HG03571 (cell line): ENCODE data around the gene ANGPTL2.

Experiments used
- ATAC-seq: cut with Tn5 transposase; IDR thresholded peaks from one replicate; pipeline ENCODE4 v1.9.1; 2021; ENCODE audit not compliant: unreplicated experiment

The ANGPTL2 gene

DNA sequence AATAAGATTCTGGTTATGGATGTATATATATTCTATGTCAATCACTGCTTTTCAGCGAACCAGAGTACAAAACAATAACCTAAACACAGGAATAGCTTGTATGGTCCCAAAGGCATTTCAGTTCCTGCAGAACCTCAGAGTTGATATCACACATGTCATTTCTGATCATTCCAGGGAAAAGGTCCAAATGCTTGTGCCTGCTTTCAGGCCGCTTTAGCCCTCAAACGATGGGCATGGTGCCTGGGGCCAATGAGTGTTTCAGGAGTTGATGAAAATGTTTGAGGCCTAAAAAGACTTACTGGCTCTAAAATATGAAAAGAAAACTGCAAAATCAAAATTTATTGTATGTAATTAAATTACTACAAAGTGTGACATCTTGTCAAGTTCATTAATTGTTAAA lies 22.8 kb downstream of the ANGPTL2 start:
- no peak for ATAC-seq

DNA sequence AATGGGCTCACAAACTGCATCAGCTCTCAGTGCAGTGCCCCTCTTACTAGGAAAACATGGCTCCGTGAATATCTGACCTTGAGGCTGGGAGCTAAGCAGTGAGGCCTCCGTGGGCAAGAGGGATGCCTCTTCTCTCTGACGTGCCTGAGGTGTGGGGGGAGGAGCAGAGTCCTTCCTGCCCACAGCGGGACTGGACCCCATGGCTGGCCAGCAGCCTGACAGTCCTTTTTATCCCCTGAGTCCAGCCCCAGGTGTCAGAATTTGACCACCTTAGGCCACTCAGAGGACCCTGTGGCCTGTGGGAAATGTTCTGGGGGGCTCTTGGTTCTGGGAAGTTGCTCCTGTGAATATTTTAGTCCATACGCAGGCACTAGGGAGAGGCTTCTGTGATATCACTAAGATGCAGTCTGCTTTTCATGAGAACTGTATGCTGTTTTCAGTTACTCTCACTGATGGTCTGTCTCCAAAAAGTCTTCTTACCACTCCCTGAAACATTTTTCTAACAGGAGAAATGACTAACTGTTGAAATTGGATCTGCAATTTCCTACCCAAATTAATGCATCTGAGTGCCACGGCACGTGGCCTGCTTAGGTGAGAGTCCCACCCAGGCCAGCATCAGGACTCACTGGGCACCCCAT lies 23.4 kb downstream of the ANGPTL2 start:
- ATAC-seq: no peak

DNA sequence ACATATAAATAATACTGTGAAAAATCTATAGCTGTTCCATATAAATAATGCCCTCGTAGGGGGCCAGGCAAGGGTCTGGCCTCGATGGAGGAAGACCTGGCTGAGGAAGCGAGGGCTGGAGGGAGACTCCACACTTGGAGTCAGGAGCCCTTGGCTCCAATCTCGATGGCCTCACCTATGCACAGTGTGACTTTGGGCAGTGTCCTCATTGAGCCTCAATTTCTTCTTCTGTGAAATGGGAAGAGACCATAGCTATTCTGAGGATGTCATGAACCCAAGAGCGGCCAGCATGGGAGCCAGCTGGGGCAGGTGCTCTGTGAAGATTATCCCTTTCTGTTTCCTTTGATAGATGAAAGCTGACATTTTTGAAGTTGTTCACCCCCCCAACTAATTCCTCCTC lies 24.8 kb downstream of the ANGPTL2 start:
- no peak for ATAC-seq

DNA sequence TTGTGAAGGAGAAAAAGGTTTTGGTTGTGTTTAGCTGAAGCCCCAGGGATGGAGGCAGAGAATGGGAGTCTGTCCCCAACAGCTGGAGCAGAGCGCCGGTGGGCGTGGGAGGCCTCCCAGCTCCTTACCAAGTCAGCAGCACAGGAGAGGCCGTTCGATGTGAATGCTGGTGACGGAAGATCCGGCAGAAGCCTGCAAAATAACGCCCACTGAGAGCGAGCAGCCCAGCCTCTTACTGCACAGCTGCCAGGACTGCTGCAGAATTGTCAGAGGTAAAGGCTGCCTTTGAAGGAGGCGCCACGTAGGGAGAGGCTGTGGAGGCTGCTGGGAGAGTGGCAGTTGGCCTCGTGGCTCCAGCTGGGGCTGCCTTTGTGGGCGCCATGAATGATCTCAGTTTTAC lies 26.2 kb downstream of the ANGPTL2 start:
- ATAC-seq: no peak

DNA sequence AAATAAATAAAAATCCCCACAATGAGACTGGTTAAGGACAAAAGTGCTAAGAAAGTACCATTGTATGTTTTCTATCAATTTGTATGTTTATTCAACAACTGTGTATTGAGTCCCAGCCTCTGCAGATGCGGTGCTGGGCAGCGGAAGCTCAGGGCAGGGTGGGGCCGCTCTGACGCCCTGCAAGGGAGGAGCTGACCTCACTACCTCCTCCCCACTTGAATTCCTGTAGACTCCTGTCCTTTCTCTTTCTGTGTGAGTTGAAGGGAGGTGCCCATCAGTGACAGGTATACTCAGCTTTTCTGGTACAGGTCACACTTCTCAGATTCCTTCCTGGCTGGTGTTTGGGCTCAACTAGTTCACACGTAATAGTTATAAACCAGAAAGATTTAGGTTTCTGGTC lies 27.0 kb downstream of the ANGPTL2 start:
- ATAC-seq: no peak

DNA sequence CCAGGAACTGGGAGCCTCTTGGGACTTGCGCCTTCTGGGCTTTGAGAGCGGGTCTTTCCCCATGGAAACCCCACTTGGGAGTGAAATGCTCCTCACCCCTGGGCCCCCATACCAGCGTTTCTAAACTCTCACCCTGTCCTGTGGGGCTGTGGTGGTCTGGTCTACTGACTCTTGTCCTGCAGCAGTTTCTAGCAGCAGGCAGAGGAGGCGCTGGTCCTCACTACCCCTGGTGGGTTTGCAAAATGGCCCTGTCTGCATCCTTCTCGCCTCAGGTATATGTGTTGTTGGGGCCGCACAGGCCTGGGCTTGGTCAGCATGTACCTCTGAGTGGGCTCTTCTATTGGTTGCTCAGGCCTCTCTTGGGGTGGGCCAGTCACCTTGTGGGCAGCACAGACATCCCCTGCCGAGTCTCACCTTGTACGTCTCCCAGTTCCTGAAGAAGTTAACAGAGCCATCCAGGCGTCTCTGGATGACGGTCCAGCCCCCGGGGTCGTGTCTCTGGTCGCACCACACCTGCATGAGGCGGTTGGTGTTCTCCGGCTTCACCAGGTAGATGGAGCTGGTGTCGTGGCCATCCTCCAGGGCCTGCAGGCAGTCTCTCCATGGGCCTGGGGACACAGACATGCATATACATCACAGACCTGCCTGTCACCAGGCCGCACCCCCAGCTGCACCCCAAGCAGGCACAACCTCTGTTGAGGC lies 29.0 kb downstream of the ANGPTL2 start:
- ATAC-seq: no peak

DNA sequence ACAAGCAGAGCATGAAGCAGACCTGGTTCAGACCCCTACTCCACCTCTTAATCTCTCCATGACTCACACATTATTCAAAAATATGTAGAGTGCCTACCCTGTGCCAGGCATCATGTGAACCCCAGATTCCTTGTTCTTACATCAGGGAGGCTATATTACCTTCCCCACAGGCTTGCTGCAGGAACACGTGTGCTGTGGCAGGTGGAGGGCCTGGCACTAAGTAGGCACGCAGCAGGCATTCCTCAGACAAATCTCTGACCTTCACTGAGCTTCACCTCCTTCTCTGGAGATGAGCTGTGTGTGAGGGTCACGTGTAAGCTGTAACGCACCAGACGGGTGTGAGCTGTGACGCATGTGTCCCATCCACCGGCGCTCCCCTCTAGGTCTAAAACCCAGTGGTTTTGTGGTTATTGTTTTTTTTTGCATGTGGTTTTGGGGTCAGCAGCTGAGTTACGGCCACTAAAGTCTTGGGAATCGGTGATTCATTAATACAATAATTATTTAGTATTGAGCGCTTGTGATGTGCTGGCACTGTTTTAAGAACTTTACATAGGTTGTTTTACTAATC lies 30.3 kb downstream of the ANGPTL2 start:
- no peak for ATAC-seq

DNA sequence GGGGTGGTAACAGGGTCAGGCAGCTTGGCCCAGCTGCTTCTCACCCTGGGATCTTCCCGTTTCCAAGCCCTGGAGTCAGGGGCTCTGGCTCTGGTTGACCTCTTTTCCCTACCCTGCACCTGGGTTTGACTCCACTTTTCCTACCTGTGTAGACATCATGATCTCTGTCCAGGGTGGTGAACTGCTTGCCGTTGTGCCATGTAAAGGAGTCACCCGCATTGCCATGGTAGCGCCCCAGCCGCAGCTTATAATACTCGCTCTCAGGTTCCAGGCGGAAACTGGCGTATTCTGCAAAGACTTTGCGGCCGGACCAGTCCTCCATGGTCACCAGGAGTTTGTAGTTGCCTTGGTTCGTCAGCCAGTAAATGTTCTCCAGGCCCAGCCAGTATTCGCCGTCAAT lies 30.9 kb downstream of the ANGPTL2 start:
- ATAC-seq: no peak

DNA sequence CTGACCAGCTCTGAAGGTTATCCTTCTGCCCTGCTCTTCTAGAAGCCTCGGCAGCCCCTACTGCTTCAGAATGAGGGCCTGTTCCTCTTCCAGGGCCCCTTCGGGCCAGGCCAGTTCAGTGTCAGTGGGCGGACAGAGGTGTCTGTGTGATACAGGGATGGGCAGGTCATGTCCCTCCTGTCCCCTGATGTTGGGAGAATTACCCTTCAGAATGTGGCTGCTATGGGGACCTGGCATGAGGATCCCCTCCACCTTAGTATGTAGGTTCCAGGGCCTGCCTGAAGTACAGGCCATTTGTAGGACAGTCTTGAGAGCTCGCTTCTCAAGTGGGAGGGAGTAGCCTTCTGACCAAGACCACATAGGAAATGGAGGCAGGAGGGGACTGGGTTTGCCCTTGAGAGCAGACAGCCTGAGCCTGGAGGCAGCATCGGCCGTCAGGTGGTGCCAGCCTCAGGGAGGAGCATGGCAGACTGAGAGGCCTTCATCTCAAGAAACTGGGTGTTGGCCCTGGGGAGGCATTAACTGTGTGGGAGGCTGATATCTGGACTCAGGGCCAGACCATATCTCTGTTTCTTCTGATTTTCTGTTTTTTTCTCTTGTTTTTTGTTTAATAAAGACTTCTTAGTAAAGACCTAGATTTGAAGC lies 32.0 kb downstream of the ANGPTL2 start:
- no peak for ATAC-seq

DNA sequence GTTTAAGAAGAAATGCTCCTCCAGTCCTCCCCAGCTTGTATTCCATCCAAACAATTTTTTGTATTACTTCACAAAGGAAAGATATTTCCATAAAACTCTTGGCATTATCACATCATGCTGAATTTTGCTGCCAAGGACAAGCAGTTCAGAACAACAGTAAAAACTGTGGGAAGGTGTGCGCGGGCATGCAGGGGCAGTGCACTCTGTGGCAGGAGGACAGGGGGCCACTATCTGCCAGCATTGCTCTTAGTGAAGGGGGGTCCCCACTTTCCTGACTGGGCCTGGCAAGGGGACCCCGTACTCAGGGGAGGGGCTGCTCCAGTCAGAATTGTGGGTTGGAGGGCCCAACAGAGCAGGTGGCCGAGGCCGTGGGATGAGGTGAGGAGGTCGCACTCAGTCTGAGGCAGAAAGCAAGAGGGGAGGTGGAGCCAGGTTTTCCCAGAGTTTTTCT lies 32.8 kb downstream of the ANGPTL2 start:
- no peak for ATAC-seq

DNA sequence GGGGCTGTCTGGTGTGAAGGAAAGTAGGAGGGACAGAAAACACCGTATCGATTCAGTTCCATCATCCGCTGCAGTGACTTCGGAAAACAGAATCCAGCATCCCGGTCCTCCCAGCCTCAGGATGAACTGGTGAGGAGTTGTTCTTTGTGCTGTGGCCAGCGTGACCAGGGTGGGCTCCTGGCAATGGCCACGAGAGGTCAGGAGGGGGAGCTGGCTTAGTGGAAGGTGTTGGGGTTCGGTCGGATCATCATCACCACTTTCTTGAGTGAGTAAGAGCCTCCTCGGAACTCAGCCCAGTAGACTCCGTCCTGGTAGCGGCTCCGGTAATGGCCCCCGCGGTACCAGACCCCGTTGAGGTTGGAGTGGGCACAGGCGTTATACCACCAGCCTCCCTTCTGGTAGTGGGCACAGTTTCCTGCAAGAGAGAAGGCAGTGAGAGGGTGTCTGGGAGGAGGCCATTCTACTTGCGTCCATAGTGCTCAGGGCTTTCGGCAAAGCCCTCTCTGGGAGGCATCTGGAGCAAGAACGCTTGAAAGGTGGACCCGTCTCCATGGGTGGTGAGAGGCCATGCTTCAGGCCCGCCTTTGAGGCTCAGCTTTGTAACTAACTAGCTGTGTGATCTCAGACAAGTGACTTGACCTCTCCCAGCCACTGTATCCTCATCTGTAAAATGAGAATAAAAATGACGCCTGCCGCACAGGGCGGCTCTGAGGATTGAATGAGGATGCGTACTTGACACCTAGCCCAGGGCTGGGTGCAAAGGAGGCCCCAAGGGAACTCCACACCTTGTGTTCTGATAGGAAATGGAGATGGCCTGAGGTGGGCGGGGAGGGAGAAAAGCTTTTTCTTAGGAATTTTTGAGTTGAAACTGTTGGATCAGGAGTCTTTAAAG lies 33.5 kb downstream of the ANGPTL2 start:
- no peak for ATAC-seq

DNA sequence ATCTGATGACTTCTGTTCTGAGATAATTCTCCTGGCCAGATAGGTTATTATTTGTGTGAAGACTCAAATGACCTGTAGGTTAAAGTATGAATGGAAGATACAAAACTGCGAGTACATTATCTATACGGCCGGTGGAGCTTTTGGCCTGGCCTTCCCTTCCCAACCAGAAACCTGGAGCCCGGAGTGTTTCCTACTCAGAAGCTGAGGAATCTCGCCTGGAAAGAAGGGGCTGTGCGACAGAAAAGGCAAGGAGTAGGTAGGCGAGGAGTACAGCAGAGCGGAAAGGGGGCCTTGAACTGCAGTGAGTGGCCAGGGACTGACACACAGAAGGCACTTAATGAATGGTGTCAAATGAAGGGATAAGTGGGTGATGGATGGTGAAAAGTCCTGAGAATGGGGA lies 34.6 kb downstream of the ANGPTL2 start:
- no peak for ATAC-seq

DNA sequence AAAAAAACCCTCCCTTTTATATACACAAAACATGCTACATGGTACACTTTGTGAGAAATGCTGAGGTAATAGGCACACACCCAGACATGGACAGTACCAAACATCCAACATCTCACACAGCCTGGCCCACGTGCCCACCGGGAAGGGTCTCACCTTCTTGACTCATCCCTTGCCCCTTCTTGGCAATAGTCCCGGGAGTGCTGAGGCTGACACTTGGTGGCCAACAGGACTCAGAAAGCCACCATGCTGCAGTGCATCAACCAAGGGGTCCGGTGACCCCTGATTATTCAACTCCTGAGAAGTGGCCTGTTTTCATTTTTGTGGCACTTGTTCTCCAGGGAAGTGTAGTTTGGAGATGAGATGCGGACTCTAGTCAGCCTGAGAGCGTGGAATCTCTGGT lies 35.0 kb downstream of the ANGPTL2 start:
- no peak for ATAC-seq

DNA sequence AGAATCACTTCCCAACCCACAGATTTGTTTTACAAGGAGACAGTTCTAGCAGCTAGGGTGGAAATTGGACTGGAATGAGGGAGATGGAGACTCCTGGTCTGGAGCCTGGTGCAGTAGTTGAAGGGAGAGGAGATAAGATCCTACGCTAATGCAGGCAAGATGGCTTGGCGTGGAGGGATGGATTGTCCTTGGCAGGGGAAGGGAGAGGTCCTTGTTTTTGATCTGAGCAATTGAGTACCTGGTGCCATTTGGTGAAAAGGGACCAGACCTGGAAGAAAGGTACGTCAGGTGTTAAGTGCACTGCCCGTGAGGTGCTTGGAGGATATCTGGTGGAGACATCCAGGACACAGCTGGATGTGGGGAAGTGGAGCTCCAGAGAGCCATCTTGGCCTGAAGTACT lies 35.7 kb downstream of the ANGPTL2 start:
- ATAC-seq: no peak

DNA sequence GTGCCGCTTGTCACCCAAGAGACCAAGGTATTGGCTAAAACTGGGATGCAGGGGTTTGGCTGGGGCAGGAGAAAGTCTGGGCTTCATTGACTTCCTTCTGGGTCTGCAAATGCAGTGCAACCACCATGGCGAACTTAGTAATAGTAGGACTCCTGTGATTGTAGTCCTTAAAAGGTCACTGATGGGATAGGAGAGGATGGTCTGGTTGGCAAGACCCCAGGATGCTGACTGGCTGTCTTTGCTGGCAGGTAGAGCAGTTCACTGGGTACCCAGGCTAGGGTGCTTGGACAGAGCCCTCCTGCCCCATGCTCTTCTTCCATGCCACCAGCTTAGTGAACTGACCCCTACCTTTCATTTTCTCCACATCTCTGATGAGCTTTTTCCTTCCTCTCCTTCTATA lies 37.2 kb downstream of the ANGPTL2 start:
- no peak for ATAC-seq

DNA sequence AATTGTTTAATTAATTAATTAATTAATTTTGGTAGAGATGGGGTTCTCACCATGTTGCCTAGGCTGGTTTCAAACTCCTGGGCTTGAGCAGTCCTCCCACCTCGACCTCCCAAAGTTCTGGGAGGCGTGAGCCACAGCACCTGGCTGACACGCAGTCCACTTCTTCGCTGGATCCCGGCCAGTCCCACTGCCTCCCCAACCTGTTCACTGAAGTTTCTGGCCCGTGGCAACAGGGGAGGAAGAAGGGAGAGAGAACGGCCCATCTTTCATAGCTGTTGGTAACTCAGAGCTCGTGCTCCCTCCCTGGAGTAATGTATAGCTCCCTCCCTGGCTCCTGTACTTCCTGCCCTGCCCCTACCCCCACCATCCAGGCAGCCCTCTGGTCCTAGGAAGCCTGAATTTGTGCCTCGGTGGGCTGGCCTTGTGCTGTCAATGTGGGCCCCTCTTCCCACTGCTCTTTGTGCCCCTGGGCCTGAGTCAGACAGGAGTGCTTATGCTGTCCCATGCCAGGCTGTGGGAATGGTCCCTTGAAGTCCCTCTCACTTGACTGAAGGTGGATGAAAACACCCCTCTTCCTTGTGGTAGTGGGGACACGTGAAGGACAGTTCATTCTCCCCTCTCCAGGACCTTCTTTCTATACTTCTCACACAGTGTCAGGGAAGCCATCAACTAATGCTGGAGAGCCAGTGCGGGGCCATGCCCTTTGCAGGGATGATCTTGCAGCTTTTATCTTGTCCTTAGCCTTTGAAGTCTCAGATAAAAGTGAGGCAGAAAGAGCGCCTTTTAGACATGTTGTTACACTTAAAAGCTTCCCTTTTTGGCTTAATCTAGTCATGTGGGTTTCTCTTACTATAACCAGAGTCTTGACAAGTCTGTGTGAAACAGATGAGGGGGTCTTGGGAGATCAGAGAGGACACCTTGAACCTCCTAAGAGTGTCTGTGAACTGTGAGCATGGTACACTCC lies 38.1 kb downstream of the ANGPTL2 start:
- ATAC-seq: no peak

DNA sequence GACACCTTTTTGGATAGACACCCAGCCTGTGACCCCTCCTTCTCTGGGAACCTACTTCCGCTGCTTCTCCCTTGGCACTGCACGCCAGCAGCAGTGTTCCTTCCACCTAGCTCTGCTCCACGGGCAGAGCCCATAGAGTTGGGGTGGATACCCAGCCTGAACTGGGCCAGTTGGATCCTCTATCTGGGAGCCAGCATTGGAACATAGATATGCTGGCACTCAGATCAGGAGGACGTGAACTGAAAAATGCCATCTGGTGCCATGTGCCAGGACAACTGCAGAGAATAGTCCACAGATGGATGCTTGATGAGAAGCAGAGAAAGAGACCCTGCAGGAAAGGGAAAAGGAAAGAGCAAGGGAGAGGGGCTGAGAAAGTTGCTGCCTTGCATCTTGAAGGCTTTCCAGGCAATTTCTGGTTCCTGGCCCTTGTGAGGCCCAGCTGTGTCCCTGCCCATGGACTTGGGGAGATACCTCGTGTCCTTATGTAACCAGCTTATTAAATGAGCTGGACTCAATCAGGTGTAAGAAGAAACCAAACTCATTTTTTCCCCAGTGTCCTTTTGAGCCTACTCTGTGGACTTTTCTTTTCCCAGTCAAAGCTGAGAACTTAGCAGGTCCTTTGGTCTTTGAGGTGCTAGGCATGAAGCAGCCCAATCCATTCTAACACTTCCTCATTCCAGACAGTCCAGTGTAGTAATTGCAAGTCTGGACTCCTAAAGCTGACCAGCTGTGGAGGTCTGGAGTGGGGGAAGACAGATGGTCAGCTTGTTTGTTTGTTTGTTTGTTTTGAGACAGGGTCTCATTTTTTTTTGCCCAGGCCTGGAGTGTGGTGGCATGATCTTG lies 39.1 kb downstream of the ANGPTL2 start:
- no peak for ATAC-seq

DNA sequence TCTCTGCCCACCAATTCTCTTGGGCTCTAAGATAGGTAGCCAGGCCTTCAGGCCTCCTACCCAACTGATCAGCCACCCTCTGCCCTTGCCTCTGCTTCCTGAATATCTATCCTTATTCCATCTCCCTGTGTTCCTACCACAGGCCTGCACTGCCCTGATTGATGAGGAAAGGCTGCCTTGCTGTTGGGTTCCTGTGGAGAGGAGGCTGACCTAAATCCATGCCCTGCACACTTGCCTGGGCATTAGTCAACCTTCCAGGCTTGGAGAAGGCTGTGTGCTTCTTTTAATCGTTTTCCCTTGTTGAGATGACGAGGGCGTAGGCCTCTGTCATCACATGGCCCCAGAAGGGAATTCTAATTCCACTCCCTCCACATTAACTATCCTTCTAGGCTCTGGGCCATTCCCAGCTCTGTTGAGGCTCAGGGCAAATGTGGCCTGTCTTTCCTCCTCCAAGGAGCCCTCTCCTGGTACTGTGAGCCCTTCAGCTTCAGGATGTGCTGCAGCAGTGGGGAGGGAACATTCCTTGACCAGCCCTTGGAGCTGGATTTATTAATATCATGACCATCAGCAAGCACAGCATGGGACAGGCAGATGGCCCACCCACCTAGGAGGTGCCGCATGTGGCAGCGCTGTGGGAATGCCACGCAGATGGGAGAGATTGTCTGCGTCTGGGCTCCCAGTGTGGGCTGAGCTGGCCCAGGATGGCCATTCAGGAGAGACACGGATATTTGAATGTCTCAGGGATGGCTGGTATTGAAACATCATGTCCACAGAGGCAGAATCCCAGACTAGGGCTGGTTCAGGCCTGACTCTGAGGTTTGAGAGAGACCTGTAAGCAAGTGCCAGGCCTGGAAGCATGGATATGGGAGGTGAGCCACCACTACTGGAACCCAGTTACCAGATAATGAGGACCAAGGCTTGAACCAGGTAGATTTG lies 40.9 kb downstream of the ANGPTL2 start:
- no peak for ATAC-seq
